Amniotic epithelial cell (primary cell): ENCODE data around the gene SYPL2.

Experiments
- DNase-seq: peaks from one replicate; pipeline ENCODE4 v3.0.0-alpha.2; 2010; ENCODE audit warnings: low read depth

Gene SYPL2

DNA sequence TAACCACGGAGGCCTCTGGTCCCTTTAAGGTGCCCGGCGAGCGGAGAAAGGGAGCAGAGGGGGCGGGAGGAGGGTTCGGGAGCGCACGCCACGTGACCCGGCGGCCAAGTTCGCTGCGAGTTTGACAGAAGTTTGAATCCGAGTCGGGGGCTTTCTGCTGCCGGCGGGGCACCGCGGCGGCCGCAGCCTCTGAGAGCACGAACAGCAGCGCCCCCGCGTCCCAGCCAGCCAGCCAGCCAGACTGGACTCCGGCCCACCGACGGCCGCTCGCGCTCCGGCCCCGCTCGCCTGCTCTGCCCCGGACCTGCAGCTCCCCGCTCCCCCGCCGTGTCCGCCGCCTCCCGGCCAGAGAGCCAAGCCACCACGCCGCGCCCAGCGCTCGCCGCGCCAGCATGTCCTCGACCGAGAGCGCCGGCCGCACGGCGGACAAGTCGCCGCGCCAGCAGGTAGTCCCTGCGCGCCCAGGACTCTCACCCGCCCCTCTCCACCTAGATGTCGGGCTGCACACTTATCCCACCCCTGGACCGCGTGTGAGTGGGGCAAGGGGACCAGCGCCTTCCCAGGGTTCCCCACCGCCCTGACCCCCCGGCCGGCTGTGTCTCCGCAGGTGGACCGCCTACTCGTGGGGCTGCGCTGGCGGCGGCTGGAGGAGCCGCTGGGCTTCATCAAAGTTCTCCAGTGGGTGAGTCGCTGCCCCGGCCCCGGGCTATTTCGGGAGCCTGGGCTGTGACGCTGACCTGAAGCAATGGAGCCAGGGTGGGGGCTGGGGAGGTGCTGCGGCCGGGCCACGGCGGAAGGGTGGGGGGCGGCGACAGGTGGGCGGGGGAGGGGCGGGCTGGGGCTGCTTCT lies at the start of gene SYPL2:
Gene SYPL2, plus strand, starts transcription at position 95 of the 849 bp plus-strand sequence. Its CDS starts 298 bp downstream, at position 393.
- no peak for DNase-seq

DNA sequence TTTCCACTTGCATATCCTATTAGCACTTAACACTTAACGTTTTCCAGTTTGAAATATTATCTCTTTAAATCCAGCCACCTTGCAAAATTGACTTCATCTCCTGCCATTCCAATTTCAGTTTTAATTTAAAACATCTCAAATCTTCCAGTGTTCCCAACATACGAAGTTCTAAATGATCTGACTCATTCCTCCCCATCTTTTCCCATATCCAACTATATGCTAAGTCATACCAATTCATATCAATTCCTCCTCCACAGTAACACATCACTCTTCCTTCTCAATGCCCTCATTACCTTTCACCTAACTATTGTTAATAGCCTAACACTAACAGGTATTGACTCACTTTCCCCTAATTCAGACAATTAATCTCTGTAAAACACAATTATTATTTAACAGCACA lies 42.8 kb upstream of the SYPL2 start:
- no peak for DNase-seq

DNA sequence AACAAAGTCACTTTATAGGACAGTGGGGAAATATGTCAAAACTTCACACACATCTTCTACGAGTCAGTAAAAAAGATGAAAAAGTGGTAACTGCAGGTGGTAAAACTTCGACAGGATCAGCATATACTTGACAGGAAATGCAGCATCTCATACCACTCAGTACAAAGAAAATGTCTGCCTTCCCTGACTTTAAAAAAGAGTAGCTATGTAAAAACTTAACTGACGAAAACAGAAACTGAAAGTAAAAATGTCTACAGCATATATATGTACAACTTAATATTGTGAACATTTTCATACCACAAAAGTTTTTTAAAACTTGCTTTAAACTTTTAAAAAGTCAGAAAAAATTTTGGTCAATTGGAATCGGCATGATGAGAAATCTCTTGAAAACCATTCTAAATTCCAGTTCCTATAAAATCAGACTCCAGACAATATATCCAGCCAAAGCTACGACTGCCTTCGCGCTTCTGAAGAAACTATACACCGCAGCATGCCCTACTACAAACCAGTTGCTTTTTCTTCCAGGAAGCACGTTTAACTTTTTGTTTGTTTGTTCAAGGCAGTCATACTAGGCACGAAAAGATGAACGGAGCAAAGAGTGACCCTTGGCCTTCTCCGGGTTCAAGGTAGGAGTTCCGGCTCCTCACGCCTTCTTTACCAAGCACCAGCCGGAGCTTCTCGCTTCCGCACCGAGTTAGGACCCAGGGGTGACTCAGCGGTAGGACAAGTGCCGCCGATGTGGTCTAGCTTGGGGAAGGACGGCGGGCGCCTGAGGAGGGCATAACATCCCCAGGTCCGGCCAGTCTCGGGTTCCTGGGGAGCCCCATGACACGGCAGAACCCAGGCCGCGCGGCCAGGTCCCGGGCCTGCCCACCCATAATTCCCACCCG lies 40.7 kb upstream of the SYPL2 start:
- DNase-seq: peak; percentile 43

DNA sequence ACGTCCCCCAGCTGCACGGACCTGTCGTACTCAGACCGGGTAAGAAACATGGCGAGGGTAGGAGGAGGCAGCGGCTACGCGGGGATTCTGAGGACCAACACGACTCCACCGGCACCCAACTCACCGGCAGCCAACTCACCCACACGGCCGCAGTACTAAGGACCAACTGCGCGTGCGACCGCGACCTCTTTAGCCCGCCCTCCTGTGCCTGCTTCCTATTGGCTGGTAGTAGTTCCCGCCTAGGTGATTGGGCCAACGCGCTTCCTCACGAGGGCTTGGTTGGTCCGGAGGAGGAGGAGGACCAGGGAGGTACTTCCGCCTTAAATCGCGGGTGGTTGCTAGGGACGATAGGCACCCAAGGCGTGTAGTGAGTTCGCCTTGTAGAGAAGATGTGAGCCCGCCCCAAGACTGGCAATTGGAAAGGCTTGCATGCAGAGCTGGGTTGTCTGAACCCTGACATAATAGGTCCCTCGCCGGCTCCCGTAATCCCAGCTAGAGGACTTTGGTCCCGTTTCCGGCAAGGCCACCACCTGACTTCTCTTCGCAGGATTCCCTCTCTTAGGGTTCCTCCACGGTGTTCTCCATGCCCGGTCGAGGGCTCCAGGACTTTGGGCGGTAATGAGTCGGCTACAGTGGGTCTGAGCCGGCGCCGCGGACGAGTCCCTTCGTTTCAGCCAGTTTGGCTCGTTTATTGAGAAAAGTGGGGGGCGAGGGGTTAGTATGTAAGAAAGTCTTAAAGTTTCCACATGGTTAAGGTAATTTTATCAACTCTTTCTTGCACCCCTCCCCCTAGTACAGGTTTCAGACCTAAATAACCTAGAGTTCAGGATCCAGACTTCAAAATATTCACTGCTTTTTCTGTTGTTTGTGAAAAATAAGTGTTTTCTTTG lies 39.8 kb upstream of the SYPL2 start, which contains the start of gene PSMA5:
Gene PSMA5, minus strand, starts transcription at position 168 of the 890 bp plus-strand sequence. Its CDS starts 118 bp downstream, at position 50.
- DNase-seq: peak; percentile 100

DNA sequence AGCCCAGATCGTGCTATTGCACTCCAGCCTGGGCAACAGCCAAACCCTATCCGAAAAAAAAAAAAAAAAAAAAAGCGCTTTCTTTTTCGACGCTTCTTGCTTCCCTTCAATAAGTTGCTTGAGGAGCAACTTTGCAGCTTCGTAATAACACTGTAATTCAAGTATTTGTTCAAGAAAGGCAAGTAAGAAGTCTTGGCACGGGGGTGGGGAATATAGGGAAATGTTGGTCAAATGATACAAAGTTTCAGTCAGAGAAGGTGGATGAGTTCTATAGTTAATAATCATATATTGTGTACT lies 39.2 kb upstream of the SYPL2 start:
- peak; percentile 13 for DNase-seq

DNA sequence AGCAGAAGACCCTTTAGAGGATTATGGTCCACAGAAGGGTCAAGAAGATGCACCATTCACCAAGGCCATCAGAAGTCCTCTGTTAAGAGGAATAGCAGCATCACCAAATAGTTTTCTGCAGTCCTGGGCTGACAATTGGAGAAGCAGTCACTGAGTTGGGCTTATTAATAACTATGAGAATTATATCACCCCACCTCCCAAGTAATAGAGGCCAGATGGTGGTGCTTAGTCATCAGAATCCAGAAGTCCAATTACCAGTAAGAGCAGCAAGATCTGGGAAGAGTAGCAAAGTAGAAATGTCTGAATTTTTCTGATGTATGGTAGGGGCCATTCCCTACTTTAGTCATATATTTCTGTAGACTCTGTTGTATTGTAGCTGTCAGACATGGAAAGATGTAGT lies 34.0 kb upstream of the SYPL2 start:
- DNase-seq: no peak

DNA sequence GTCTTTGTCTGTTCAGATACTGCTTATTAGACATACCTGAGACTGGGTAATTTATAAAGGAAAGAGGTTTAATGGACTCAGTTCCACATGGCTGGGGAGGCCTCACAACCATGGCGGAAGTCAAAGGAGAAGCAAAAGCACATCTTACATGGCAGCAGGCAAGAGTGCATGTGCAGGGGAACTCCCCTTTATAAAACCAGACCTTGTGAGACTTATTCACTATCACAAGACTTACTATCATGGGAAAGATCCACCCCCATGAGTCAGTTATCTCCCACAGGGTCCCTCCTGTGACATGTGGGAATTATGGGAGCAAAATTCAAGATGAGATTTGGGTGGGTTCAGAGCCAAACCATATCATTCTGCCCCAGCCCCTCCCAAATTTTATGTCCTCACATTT lies 33.0 kb upstream of the SYPL2 start:
- no peak for DNase-seq

DNA sequence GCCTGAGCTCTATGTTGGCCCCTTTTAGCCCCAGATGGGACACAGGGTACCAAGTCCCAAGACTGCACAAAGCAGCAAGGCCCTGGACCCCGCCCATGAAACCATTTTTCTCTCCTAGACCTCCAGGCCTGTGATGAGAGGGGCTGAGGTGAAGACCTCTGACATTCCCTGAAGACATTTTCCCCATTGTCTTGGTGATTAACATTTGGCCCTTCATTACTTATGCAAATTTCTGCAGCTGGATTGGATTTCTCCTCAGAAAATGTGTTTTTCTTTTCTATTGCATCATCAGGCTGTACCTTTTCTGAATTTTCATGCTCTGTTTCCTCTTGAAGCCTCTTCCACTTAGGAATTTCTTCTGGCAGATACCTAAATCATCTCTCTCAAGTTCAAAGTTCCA lies 31.9 kb upstream of the SYPL2 start:
- DNase-seq: no peak

DNA sequence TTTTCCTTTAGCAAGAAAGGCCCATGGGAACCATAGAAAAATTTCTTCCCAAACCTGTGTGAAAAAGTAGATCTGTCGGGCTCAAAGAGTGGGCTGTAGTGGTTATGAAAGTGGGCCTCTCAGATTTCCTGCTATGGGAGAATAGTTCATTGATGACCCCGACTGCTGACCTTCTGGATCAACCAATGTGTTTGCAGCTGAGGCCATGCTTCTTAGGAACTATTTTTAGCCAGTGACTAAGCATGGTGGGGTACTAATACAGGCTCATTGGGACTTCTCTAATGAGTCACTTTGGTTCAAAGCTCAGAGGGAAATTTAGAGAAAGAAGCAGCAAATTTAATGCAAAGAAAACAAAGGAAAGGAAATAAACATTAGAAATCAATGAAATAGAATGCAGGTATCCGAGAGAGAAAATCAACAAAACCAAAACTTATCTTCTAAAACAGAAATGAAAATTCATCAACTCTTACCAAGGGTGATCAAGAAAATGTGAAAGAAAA lies 27.5 kb upstream of the SYPL2 start:
- DNase-seq: peak; percentile 80

DNA sequence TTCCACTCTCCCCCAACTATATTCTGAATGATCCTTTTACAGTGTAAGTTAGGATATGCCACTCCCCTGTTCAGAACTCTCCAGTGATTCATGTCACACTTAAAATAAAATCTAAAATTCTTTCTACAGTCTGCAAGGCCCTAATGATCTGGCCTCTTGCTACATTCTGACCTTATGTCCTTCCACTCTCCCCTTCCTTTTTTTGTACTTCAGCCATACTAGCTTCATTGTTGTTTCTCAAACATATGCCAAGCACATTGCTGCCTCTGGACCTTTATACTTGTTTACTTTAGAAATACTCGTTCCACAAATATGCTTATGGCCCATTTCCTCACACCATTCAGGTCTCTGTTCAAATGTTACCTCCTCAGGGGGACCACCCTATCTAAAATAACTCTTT lies 25.3 kb upstream of the SYPL2 start:
- DNase-seq: peak; percentile 1

DNA sequence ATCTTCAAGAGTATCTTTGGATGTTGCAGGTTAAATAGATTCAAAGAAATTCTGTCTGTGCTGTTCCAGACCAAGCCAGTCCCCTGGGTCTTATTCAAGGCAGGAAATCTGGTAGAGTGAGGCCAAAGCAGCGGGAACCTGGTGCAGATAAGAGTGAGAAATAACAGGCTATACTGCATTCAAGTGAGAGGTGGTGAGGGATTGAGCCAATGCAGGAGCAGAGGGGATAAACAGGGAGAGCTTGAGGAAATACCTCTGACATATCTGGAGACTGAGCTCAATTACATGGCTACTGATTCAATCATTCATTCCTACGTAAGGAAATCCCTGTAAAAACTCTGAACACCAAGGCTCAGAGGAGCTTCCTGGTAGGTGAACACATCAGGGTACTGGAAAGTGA lies 22.9 kb upstream of the SYPL2 start:
- DNase-seq: no peak

DNA sequence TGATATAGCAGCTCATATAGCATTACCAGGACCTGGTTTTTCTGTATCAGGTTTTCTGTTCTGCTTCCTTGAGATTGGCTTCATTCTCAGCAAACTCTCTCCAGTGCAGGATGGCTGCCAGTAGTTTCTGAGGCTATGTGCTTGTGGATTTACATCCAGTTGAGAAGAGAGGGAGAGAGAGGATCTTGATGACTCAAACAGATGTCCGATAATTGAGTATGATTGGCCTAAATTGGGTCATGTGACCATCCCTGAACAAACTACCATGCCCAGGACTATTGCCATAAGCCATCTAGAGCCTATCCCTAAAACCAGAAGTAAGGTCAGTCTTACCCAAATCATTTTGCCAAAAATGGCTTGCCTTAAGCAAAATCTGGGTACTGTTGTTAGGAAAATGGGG lies 22.0 kb upstream of the SYPL2 start:
- DNase-seq: peak; percentile 5

DNA sequence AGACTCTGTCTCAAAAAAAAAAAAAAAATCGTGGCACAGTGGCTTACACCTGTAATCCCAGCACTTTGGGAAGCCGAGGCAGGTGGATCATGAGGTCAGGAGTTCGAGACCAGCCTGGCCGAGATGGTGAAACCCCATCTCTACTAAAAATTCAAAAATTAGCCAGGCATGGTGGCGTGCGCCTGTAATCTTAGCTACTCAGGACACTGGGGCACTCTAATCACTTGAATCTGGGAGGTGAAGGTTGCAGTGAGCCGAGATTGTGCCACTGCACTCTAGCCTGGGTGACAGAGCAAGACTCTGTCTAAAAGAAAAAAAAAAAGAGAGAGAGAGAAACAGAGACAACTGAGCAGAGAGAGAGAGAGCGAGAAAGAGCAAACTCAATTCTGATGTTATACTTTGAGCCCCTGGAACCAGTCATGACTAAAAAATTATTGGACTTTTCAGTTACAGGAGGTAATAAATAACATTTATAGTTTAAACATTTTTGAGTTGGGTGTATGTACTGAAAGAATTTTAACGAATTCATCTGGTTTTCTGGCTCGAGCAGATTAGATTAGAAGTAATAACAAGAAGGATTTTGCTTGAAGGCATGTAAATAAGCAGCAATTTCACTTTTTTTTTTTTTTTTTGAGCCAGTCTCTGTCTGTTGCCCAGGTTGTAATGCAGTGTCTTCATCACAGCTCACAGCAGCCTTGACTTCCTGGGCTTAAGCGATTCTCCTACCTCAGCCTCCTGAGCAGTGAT lies 20.2 kb upstream of the SYPL2 start:
- peak; percentile 8 for DNase-seq

DNA sequence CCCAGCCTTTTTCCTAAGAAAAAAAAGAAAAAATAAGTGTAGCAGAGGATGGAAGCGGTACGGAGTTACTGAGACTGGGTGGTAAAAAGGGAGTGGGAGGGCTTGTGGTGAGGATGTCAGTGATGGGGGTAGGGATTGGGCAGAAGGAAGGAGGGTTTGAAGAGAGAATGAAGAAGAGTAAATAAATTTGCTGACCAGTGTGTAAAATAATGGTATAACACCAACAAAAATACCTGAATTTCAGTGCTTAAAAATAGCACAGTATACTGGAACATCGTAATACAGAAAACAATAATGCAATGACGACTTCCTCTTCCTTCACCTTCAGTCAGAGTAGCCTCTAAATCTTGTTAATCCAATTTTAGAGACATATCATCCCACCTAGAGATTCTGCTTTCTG lies 18.8 kb upstream of the SYPL2 start:
- DNase-seq: no peak

DNA sequence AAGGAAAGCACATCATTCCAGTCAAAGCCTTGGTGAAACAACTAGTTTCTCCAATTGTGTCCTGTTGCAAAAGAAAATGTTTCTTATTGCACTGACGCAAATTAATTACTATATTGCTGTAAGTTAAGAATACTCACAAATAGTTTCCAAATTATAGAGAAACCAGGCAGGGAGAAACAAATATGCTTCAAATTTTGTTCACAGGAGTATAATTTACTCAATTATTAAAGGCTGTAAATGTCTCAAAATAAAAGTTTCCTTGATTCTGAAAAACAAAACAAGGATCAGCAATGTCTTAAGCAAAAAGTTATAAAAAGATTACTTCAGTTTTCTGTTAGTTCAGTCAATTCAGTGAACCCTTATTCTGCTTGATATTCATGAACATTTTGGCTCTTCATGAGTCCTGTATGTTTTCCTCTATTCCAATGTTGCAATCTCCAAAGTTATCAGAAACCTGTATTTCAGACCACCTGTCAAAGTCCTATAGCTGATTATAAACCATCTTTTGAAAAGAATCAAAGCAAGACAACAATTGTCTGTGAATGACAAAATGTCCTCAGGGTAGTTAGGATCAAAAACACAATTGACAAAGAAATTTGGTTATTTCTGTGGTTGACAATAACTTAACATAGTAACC lies 11.7 kb upstream of the SYPL2 start:
- DNase-seq: peak; percentile 20

DNA sequence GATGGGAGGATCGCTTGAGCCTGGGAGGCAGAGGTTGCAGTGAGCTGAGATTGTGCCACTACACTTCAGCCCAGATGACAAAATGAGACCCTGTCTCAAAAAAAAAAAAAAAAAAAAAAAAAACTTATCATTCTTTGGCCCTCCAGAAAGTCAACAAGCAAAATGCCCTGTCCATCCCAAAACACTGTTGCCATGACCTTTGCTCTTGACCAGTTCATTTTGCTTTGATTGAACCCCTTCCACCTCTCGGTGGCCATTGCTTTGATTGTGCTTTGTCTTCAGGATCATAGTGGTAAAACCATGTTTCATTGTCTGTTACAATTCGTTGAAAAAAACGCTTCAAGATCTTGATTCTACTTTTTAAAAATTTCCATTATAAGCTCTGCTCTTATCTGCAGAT lies 8.5 kb upstream of the SYPL2 start:
- DNase-seq: no peak

DNA sequence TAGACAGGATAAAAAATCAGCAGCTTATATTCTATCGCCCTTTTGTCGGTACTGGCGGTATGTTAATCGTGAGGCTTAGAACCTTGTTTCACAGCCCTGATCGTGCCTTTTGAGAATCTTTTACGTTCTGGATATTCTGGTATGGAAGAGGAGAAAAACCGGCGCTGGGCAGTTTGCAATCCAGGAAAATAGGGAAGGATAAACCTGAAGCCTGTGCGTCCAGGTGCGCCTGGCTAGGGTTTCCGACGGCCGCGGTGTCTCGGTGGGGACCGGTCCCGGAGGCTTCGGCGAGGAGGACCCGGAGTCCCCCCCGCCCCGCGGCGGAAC lies 258 bp upstream of the SYPL2 start:
- no peak for DNase-seq

DNA sequence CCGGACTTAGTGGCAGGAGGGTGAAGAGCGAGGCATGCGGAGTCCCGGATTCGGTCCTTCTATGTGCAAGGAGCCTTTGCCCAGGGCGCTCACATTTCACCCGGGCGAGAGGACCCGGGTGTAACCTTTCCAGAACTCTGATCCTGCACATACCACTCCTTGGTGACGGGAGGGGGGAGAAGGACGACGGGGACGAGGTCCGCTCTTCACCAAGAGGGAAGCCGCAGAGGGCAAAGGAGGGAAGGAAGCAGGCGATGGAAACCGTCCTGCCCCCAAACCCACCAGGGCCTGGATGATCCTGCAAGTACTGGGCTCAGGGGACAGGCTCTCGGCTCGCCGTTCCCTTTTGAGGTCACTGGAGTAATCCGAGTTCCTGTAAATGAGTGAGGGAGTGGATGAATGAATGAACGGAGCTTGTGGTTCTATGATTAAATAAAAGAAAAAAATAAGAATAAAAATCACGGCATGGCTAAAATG lies 993 bp downstream of the SYPL2 start:
- no peak for DNase-seq

DNA sequence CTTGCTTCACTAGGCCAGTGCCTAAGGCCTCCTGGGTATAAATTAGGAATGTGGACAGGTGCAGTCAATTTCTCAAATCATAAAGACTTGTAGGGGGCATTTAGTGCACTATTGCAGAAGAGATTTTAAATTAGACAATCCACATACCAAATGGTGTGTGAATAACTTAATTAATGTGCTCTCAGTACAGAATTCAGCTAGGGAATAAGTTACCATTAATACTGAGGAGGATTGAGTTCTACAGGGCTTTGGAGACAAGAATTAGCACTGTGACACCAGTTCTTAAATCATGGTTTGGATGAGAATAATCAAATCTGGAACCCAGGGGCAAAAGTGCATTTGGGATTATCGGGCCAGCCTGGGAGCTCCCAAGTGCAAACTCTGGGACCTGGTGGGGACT lies 1.7 kb downstream of the SYPL2 start:
- DNase-seq: no peak

DNA sequence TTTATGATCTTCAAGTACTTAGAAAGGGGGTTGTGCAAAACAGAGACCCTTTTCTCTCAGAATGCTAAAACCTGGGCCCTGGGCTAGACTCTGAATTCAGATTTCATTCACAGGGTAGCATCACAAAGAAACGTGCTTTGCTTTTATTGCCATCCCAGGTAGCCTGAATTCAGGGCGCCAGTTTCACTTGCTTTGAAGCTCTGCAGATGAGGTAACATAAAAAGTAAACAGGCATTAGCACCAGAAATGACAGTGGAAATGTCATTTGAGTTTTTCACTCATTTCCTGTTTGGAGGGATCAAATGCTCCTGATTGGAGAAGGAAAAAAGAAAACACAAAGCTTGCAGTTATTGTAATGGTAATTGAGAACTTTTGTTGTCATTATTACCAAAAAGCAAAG lies 2.6 kb downstream of the SYPL2 start:
- no peak for DNase-seq

DNA sequence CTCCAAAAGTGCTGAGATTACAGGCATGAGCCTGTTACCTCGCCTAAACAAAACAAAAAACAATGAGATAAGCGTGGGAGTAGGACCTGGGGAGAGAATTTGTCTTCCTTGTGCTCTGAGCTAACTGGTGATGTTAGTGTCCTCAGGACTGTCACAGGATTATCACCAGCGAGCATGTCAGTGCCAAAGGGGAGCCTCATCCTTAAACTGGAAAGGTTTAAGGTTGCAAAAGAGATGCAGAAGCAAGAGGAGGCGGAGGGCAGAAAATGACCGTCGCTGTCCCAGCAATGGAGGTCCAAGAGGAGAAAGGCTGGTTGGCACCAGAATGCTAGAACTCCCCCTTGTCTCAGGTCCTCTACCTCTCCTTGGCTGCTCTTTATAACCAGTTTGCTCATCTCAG lies 3.9 kb downstream of the SYPL2 start:
- no peak for DNase-seq
